Coronary artery (tissue), 2 donors: ENCODE results near the gene NAV2.

Experiments
- DNase-seq: peaks from one replicate; pipeline ENCODE4 v3.0.0-alpha.2; 2017; ENCODE audit warnings: low spot score
- H3K27ac ChIP-seq, 2 donors: fragments of 200-600 bp; sonication (generic); one replicate each; pipeline ENCODE4 v1.5.1; 2016 to 2019
- H3K4me3 ChIP-seq: fragments of 200-600 bp; sonication (generic); 2 replicates; pipeline ENCODE4 v1.5.1; 2016; ENCODE audit warnings: mild to moderate bottlenecking, moderate library complexity
- CTCF ChIP-seq: fragments of 200-600 bp; sonication (generic); IDR thresholded peaks from one replicate; pipeline ENCODE4 v1.5.1; 2019; ENCODE audit warnings: antibody characterized with exemption

Gene NAV2

DNA sequence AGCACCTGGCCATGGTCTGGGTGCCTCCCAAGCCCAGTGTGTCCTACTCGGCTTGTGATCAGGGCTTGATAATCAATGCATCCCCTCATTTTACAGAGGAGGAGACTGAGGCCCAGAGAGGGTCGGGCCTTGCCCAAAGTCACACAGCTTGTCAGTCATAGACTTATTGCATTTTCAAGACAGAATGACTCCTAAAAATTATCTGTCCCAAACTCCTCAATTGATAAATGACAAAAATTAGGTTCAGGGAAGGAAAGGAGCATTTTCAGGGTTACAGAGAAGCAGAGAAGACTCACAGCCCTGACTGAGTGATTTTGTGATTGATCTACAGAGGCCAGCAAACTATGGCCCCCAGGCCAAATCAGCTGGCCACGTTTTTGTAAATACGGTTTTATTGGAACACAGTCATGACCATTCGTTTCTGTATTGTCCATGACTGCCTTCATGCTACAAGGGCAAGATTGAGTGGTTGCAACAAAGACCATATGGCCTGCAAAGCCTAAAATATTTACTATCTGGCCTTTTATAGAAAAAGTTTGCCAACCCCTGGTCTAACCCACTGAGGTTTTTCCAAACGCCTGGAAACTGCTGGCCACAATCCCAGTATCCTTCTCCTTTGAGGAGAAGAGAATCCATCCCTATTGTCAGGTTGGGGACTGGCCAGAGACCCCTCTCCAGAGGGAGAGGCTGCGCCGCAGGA is 35.1 kb upstream of the NAV2 start:
- DNase-seq, result no peak
- TF ChIP-seq CTCF, result no peak
- no peak overlapping the region for H3K4me3 ChIP-seq
- H3K27ac ChIP-seq, result peak overlapping the region; percentile 10 to 76

GRCh38 chr11:19679952-19680828 is 32.4 kb upstream of the NAV2 start:
- Histone ChIP-seq H3K4me3 (peak overlapping the region; percentile 37), H3K27ac (peak overlapping the region; percentile 90 to 92)
- peak; percentile 96 for DNase-seq
- TF ChIP-seq CTCF, result no peak

DNA sequence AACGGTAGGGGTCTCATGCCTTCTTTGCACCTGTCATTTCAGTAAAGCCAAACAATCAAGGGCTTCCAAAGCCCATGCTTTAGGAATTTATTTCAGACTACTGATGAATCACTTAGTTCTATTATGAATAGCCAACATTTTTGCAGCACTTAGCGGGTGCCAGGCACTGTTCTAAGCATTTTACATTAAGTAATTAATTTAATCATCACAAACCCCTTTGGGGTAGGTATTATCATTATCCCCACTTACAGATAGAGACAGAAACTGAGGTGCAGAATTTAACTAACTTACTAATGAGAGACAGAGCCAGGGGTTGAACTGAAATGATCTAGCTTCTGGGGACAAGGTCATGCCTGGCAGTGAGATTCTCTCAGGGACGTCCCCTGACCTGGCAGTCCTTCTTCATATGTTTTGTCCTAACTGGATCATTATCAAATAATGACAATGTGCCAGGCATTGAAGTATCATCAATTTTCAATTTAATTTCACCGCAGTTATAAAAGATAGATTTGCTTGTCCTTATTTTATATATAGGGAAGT is 31.7 kb upstream of the NAV2 start:
- TF ChIP-seq CTCF, result no peak
- no peak for DNase-seq
- peak overlapping the region; percentile 37 for H3K4me3 ChIP-seq
- peak overlapping the region; percentile 90 to 92 for H3K27ac ChIP-seq

DNA sequence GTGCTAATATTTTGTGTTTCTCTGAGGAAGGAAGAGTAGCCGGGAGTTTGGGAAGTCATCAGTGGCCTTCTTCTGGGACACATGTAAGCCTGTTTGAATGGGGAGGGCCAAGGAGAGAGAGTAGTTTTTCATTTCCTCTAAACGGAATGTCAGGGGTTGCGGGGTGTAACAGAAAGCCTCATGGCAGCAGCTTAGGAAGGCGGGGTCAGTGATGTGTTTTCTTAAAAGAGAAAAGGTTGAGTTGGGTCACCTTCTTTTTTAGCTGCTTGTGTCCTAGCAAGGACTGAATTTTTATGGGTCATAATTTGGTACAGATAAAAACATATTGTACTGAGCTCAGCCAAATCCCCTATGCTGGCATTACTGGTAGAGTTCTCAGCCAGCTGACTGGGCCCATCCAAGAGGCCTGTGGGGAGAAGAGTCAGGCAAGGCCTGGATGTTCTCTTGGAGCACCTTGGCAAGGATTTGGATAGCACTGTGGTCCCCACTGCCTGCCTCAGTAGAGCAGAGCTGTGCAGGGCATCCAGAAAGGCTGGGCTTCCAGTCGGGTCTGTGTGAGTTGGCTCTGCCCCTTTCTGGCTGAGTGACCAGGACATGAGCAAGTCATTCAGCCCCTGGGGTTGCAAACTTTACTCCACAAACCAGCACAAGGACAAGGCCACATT is 29.4 kb upstream of the NAV2 start:
- Histone ChIP-seq H3K4me3 (no peak overlapping the region), H3K27ac (peak overlapping the region; percentile 78 to 90)
- no peak for TF ChIP-seq CTCF
- peak; percentile 85 for DNase-seq

DNA sequence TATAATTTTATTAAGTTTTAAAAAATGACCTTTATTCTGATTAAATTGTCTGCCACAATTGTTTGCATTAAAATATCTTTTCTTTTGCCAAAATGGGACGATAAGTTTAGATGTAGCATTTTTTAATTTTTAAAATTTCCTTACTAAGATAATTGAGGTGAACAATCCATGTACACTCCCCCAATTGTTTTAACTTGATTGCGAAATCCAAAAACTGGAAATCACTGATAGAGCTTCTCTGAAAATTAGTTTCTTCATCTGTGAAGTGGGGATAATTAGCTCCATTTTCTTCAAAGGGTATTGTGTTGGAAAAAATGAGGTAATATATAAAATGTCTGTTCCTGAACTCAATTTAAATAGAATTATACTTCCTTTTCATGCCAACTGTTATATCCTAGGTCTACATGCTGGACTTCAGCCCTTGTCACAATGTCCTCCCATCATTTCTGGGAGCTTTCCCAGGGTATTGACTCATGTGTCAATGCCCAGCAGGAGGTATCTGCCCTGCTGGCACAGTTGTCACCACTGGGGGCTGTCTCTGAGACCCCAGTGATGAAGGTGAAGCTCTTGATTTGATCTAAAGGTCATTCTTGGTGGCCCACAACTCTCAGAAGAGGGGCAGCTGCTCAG is 28.7 kb upstream of the NAV2 start:
- peak overlapping the region; percentile 78 to 90 for H3K27ac ChIP-seq
- no peak for TF ChIP-seq CTCF
- no peak overlapping the region for H3K4me3 ChIP-seq
- DNase-seq, result no peak

- no peak overlapping the region for H3K4me3 ChIP-seq
- no peak for TF ChIP-seq CTCF
- DNase-seq, result no peak
- H3K27ac ChIP-seq, result no peak overlapping the region
Observed at GRCh38 chr11:19686234-19686633, 26.4 kb upstream of the NAV2 start.
